ENCODE data around the gene MOV10.

Gene MOV10

DNA sequence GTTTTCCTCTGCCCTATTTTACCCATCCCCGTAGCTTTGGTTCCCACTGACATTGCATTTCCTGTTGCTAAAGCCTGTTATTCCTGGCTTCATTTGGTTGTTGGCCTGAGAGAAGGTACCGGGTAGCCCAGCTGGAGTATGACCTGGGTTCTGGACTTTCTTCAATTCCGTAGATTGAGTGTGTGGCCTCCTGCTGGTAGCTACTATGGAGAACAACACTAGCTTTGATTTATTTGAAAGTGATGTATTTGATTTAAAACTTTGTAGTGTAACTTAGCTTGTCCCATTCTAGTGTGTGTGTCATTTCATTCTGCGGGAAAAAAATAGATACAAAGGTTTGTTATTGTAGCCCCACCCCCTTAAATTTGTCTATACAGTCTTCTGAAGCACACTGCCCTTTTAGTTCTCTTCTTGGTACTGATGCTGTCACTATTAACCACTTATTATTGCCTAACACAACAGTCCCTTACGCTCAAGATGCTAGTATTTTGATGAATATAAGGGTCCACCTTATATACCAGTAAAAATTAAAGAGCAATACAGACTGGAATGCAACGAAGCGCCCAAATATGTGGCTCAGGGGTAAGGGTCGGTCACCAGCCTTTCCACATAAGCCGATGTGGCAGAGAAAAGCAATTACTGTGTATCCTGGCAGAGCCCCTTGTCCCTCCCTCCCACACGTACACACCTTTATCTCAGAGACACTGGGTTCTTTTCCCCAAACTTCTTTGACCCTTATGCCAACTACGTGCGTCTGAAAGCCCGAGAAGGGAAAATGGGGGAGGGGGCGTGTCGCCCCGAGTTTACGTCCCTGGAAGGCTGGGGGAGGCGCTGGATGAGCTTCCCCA is 643 bp upstream of the MOV10 start:
- peak; percentile 31 for DNase-seq
- H3K36me3 ChIP-seq (replicated peaks; ENCODE audit: insufficient read depth, low read length): no peaks in the 10 kb centered on the region; the same call in 1 of the 2 replicates
- H3F3A ChIP-seq (ENCODE audit: insufficient read depth, low read length): peaks cover 13% of the 10 kb centered on the region; the same call in 1 of the 2 replicates
- H3K9ac ChIP-seq (ENCODE audit: low read length): peak overlapping the region; percentile 50; the same call in 1 of the 2 replicates
- no peaks in the 10 kb centered on the region for H4K20me1 ChIP-seq (ENCODE audit: insufficient read depth, low read length)
- no peaks in the 10 kb centered on the region for H3K9me2 ChIP-seq (replicated peaks; ENCODE audit: insufficient read depth, low read length)
- H3K27ac ChIP-seq (ENCODE audit: low read length): no peak overlapping the region; the same call in 1 of the 2 replicates
- H3K4me2 ChIP-seq (ENCODE audit: low read depth, low read length): peak overlapping the region; percentile 86
- H3K9me3 ChIP-seq (replicated peaks; ENCODE audit: insufficient read depth, low read length): no peaks in the 10 kb centered on the region
- no peak overlapping the region for H2AFZ ChIP-seq (ENCODE audit: low read length)
- H3K79me2 ChIP-seq (ENCODE audit: low read length): no peaks in the 10 kb centered on the region
- peak overlapping the region; percentile 71 for H3K4me3 ChIP-seq (ENCODE audit: low read length)
- H3K4me1 ChIP-seq (ENCODE audit: low read length): no peaks in the 10 kb centered on the region
- no peaks in the 10 kb centered on the region for H3K27me3 ChIP-seq (replicated peaks; ENCODE audit: insufficient read depth, low read length)
- TF ChIP-seq, protein P1, sequence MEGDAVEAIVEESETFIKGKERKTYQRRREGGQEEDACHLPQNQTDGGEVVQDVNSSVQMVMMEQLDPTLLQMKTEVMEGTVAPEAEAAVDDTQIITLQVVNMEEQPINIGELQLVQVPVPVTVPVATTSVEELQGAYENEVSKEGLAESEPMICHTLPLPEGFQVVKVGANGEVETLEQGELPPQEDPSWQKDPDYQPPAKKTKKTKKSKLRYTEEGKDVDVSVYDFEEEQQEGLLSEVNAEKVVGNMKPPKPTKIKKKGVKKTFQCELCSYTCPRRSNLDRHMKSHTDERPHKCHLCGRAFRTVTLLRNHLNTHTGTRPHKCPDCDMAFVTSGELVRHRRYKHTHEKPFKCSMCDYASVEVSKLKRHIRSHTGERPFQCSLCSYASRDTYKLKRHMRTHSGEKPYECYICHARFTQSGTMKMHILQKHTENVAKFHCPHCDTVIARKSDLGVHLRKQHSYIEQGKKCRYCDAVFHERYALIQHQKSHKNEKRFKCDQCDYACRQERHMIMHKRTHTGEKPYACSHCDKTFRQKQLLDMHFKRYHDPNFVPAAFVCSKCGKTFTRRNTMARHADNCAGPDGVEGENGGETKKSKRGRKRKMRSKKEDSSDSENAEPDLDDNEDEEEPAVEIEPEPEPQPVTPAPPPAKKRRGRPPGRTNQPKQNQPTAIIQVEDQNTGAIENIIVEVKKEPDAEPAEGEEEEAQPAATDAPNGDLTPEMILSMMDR (IDR thresholded peaks at IDR 0.05; ENCODE audit: low read length): peak; percentile 35
- no peak for TF ChIP-seq EZH2phosphoT487 (IDR thresholded peaks at IDR 0.05; ENCODE audit: low read length)

GRCh38 chr1:112674986-112675727 is 698 bp downstream of the MOV10 start:
- H3K79me2 ChIP-seq (ENCODE audit: low read length): no peaks in the 10 kb centered on the region
- peak overlapping the region; percentile 38 for H2AFZ ChIP-seq (ENCODE audit: low read length)
- no peak overlapping the region for H3K27ac ChIP-seq (ENCODE audit: low read length)
- H3K36me3 ChIP-seq (replicated peaks; ENCODE audit: insufficient read depth, low read length): no peaks in the 10 kb centered on the region; the same call in 1 of the 2 replicates
- H3K9me2 ChIP-seq (replicated peaks; ENCODE audit: insufficient read depth, low read length): no peaks in the 10 kb centered on the region
- H3K27me3 ChIP-seq (replicated peaks; ENCODE audit: insufficient read depth, low read length): no peaks in the 10 kb centered on the region
- DNase-seq: no peak
- H4K20me1 ChIP-seq (ENCODE audit: insufficient read depth, low read length): no peaks in the 10 kb centered on the region
- H3K4me2 ChIP-seq (ENCODE audit: low read depth, low read length): peak overlapping the region; percentile 86; the same call in 1 of the 2 replicates
- H3K4me3 ChIP-seq (ENCODE audit: low read length): peak overlapping the region; percentile 71
- TF ChIP-seq, protein P1 (IDR thresholded peaks at IDR 0.05; ENCODE audit: low read length): no peak
- TF ChIP-seq EZH2phosphoT487 (IDR thresholded peaks at IDR 0.05; ENCODE audit: low read length) (no peak), EZH2 (optimal IDR thresholded peaks at IDR 0.05; ENCODE audit: low read depth, low read length) (no peak)
- H3K4me1 ChIP-seq (ENCODE audit: low read length): no peaks in the 10 kb centered on the region
- H3K9me3 ChIP-seq (replicated peaks; ENCODE audit: insufficient read depth, low read length): no peaks in the 10 kb centered on the region
- H3K9ac ChIP-seq (ENCODE audit: low read length): peak overlapping the region; percentile 50; the same call in 1 of the 2 replicates
- H3F3A ChIP-seq (ENCODE audit: insufficient read depth, low read length): peaks cover 13% of the 10 kb centered on the region; the same call in 1 of the 2 replicates

DNA sequence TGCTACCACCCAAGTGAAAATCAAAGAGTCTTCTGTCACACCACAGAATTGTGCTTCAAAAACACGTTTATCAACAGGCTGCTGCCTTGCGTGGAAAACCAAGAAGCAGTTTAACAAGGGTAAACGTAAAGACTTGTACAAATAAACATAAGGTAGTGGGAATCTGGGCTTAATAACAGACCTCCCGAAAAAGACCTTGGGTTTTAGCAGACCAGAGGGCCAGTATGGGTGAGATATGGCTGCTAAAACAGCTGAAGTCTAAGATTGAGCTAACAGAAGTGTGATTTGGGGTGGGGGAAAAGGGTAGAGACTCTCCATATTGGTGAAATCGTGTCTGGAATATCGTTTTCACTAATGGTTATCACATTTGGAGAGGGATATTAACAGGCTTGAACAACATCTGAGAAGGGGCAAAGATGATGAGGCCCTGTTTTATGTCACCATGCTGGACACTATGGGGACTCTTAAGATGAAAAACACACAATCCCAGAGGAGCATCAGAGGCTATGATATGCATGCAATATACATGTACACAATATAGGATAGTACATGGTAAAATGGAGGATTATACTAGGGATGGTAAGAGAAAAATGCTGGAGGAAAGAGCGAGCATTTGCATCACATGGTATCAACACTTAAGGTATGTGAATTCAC is 1.4 kb downstream of the MOV10 start:
- H3K9ac ChIP-seq (ENCODE audit: low read length): no peak overlapping the region
- no peak for DNase-seq
- H2AFZ ChIP-seq (ENCODE audit: low read length): peak overlapping the region; percentile 35; the same call in 1 of the 2 replicates
- H3K79me2 ChIP-seq (ENCODE audit: low read length): no peaks in the 10 kb centered on the region
- no peaks in the 10 kb centered on the region; the same call in 1 of the 2 replicates for H3K36me3 ChIP-seq (replicated peaks; ENCODE audit: insufficient read depth, low read length)
- no peaks in the 10 kb centered on the region for H3K27me3 ChIP-seq (replicated peaks; ENCODE audit: insufficient read depth, low read length)
- H3F3A ChIP-seq (ENCODE audit: insufficient read depth, low read length): peaks cover 13% of the 10 kb centered on the region; the same call in 1 of the 2 replicates
- H3K27ac ChIP-seq (ENCODE audit: low read length): no peak overlapping the region
- TF ChIP-seq EZH2phosphoT487 (IDR thresholded peaks at IDR 0.05; ENCODE audit: low read length) (no peak), EZH2 (optimal IDR thresholded peaks at IDR 0.05; ENCODE audit: low read depth, low read length) (no peak)
- TF ChIP-seq, protein P1 (IDR thresholded peaks at IDR 0.05; ENCODE audit: low read length): no peak
- H3K4me2 ChIP-seq (ENCODE audit: low read depth, low read length): peak overlapping the region; percentile 60; the same call in 1 of the 2 replicates
- H3K4me1 ChIP-seq (ENCODE audit: low read length): no peaks in the 10 kb centered on the region
- H3K4me3 ChIP-seq (ENCODE audit: low read length): peak overlapping the region; percentile 71; the same call in 1 of the 2 replicates
- no peaks in the 10 kb centered on the region for H3K9me2 ChIP-seq (replicated peaks; ENCODE audit: insufficient read depth, low read length)
- H4K20me1 ChIP-seq (ENCODE audit: insufficient read depth, low read length): no peaks in the 10 kb centered on the region
- H3K9me3 ChIP-seq (replicated peaks; ENCODE audit: insufficient read depth, low read length): no peaks in the 10 kb centered on the region
